ENCODE results near the gene KSR2.

- TF ChIP-seq CTCF (IDR thresholded peaks at IDR 0.05; ENCODE audit: low read depth, low read length, poor library complexity, severe bottlenecking), result no peak
- no peak for TF ChIP-seq EZH2phosphoT487 (IDR thresholded peaks at IDR 0.05; ENCODE audit: borderline replicate concordance, low read length)
Observed at GRCh38 chr12:117489671-117490070, 479.1 kb downstream of the KSR2 start.
